HG03558 (cell line): ENCODE results near the gene DGKD.

ENCODE experiments used
- ATAC-seq: cut with Tn5 transposase; IDR thresholded peaks from one replicate; pipeline ENCODE4 v1.9.1; 2021; ENCODE audit warnings: moderate number of reproducible peaks; ENCODE audit not compliant: unreplicated experiment; ENCODE audit errors: extremely low read depth

DGKD gene, protein sequence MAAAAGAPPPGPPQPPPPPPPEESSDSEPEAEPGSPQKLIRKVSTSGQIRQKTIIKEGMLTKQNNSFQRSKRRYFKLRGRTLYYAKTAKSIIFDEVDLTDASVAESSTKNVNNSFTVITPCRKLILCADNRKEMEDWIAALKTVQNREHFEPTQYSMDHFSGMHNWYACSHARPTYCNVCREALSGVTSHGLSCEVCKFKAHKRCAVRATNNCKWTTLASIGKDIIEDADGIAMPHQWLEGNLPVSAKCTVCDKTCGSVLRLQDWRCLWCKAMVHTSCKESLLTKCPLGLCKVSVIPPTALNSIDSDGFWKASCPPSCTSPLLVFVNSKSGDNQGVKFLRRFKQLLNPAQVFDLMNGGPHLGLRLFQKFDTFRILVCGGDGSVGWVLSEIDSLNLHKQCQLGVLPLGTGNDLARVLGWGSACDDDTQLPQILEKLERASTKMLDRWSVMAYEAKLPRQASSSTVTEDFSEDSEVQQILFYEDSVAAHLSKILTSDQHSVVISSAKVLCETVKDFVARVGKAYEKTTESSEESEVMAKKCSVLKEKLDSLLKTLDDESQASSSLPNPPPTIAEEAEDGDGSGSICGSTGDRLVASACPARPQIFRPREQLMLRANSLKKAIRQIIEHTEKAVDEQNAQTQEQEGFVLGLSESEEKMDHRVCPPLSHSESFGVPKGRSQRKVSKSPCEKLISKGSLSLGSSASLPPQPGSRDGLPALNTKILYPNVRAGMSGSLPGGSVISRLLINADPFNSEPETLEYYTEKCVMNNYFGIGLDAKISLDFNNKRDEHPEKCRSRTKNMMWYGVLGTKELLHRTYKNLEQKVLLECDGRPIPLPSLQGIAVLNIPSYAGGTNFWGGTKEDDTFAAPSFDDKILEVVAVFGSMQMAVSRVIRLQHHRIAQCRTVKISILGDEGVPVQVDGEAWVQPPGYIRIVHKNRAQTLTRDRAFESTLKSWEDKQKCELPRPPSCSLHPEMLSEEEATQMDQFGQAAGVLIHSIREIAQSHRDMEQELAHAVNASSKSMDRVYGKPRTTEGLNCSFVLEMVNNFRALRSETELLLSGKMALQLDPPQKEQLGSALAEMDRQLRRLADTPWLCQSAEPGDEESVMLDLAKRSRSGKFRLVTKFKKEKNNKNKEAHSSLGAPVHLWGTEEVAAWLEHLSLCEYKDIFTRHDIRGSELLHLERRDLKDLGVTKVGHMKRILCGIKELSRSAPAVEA

DNA sequence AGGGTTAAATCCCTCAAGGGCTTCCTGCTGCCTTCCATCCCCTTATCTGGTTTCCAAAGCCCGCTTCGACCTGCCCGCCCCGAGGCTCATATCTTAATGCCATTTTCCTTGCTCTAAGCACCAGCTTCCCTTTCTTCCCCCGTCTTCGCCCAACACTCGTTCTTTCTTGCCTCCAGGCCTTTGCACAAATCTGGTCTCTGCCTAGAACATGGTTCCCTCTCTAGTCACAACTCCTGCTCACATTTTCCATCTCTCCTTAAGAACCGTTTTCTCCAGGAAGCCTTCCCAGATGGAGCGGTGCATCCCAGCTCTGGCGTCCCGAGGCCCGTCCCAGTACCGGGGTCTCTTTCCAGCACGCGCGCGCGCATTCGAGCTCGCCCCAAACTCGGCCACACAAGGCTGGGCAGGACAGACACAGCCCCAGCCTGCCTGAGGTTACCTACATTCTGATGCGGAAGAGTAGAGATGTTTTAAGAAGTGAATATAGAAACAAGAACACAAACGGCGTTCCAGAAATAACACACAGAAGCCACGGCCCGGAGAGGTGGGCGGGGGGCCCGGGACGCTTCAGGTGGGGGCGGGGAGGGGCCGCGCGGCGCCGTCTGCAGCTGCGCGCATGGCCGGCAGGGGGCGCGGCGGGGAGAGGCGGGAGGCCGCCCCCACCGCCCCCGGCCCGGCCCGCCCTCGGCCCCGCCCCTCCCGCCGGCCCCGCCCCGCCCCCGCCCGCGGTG, at the start of gene DGKD:
DGKD (plus strand) TSS at position 726 of the 731 bp plus-strand sequence. CDS start 25 bp downstream, outside the sequence.
- peak; percentile 17 for ATAC-seq

DNA sequence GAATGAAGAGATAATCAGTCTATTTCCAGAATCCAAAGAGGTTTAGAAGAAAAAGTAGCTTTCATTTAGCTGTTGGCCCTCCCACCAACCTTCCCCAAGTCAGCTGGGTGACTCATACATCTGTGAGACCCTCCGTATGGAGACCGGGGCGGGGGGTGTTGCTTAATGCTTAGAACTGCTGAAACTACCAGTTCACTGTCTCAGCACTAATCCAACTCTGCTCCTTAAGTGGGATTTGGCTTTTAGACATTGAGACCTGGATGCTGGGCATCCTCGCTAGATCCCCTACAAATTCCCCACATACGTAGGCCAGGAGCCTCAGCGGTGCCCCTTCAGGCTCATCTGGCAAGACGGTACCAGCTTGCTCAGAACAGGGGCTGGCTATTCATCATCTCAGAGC, 46.7 kb upstream of the DGKD start, which contains the start of gene SAG:
SAG (plus strand) TSS at position 252 of the 400 bp plus-strand sequence. CDS start 1,374 bp downstream, outside the sequence.
- ATAC-seq: no peak

DNA sequence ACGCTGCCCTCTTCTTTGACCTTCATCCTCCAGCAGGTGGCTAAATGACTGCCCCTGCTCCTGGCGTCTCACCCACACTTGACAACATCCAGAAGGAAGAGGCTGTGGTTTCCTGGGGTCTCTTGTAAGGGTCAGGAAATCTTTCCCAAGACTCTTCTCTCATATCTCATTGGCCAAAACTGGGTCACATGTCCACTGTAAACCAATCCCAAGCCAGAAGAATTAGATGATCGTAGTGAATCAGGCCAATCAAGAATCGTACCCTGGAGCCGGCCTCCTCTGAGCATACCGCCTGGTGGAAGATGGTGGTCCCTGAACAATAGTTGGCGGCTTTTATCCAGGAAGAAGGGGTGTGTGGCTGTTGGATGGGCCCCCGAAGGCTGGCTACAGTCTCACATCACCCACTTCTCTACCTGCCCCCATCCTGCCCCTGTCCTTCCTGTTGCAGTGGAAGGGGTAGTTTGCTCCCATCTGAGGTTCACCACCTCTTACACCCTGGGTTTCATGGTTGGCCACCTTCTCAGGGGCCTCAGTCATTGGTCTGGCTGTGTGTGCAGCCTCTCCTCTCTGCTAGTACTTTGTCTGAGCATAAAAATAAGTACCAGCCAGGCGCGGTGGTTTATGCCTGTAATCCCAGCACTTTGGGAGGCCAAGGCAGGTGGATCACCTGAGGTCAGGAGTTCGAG, 42.9 kb upstream of the DGKD start:
- ATAC-seq: no peak

DNA sequence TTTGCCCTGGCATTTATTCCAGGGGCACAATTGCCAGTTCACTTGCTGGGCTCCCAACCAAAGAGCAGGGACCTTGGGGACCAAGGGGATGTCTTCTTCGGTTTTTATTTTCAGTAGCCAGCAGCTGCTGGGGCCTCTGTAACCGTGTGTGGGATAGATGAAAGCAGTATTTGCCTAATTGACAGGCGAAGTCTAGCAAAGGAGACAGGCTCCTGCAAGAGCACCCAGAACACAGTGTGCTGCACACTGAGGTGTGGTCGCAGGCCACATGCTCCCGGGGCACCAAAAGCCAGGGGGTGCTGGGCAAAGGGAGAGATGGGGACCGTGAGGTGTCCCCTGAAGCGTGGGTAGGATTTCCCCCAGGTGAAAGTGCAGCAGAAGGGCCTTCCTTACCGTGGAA, 41.4 kb upstream of the DGKD start:
- no peak for ATAC-seq

DNA sequence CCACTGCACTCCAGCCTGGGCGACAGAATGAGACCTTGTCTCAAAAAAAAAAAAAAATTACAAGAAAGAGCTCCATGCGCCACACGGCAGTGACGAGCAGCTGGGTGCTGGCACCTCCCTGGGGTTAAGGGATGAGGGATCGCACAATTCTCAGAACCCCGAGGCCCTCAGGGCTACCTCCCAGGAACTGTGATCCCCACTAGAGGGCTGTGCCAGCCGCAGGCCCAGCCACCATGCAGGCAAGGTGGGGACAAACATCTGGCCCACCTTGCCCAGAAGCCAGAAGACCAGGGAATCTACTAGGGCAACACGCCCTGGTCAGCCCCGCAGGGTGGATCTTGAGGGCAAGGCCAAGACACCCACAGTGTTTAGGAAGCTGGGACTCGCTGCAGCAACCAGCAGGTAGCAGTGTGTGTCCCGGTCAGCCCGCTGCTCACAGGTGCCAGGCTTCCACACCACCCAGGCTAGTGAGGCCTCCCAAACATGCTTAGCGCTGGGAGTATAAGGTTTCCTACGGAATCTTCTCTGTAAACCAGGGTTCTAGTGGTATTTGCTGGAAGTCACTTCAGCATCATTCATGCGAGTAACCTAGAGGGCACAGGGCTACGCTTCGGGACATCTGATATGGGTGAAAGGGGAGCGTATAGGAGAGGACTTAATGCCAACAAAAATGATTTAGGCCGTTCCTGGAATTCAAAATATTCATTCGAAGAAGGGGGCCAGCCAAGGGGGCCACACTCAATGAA, 39.9 kb upstream of the DGKD start:
- ATAC-seq: no peak

DNA sequence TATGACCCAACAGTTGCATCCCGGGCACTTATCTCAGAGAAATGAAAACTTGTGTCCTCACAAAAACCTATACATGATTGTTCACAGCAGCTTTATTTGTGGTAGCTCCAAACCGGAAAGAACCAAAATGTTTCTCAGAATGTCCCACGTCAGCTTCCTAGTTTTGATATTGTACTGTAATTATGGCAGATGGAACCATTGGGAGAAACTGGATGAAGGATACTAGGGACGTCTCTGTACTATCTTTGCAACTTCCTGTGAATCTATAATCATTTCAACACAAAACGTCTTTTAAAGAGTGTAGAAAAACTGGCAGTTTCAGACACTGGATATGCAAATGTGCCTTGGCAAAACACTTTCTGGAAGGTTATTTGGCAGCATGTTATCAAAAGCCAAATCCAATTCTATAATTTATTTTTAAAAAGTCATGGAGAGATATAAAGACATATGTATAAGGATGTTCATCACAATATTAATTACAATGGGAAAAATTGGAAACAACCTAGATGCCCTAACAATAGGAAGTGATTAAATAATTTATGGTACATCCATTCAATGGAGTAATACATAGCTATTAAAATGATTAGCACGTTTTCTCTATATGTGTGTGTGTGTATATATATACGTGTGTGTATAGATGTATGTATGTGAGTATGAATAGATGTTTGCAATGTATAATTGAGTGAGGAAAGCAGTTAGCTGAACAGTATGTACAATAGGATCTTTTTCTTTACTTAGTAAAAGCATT, 36.9 kb upstream of the DGKD start:
- no peak for ATAC-seq

DNA sequence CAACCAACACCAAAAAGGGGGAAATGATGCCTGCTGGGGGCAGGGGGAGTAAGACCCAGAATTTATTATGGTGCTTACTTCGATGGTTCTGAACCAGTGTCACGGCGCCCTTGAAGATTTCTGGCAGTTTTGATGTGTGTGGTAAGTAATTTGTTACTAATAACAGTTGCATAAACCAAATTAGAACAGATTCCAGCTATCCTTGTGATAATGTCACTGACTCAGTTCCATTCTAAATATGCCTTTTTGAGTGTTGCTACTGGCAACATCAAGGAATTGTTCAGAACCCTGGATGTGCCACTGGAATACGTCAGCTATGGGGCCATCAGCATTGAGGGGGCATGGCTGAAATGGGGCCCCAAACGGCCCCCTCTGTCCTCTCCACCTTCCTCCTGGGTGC, 35.0 kb upstream of the DGKD start:
- no peak for ATAC-seq

DNA sequence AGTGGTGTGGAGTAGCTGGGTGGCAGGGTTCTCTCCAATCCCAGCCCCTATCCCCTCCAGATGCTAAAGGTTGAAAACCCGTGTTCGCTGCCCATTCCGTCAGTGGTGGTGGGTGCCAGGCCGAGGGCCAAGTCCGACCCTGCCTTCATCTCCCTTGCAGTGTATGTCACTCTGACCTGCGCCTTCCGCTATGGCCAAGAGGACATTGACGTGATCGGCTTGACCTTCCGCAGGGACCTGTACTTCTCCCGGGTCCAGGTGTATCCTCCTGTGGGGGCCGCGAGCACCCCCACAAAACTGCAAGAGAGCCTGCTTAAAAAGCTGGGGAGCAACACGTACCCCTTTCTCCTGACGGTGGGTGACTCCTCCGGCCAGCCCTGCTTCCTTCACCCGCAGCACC, 33.8 kb upstream of the DGKD start:
- no peak for ATAC-seq

DNA sequence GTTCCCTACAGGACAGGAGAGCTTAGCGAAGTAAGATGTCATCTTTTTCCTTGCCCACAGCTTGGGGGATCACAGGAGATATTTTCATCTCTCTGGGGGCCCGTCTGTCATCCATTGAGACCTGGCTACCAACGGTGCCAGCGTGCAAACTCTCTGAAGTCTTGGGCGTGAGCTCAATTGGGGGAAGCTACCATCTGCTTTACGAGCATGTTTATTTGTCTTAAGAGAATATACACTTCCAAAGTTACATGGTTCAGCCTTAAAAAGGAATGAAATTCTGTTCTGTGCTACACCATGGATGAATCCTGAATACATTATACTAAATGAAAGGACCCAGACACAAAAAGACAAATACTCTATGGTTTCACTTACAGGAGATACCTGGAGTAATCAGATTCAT, 33.1 kb upstream of the DGKD start:
- no peak for ATAC-seq

DNA sequence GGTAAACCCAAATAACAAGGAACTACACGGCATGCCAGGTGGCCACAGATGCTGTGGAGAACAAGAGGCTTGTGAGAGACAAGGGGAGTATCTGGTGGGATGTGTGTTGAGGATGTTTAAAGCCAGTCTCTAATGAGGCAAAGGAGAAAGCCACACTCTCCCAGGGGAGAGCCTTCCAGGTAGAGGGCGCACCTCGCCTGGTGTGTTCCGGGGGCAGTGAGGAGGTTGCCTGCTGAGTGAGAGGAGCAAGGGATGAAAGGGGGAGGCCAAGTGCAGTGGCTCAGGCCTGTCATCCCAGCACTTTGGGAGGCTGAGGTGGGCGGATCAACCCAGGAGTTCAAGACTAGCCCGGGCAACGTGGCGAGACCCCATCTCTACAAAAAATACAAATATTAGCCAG, 30.4 kb upstream of the DGKD start:
- ATAC-seq: no peak

DNA sequence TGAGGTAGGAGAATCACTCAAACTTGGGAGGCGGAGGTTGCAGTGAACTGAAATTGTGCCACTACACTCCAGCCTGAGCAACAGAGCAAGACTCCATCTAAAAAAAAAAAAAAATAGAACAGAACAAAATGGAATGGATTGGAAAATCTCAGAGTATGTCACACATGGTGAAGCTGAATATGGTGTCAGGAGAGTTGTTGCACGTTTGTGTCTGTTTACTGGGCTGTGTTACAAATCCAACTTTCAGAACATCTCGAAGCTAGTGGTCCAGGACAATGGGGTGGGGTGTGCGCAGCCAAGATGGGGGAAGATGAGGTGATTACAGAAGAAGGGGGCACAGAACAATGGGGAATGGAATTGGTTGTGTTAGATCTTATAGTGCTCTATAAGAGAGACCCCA, 29.0 kb upstream of the DGKD start:
- no peak for ATAC-seq

DNA sequence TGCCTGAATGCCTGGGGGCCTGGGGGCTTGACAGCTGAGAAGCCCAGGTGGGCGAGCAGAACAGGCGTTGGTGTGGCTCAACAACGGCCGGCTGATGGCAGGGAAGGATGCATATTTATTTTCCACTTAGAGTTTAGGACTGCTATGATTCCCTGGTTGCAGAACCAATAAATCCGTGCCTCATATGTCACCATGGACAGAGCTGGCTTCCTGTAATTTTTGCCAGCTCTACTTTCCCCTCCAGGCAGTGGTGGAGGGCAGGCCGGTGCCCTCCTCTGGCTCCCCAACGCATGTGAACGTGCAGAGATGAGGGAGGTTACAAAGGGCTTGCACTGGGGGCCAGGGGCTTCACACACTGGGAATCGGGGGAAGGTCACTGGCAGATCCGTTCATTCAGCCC, 28.5 kb upstream of the DGKD start:
- no peak for ATAC-seq

DNA sequence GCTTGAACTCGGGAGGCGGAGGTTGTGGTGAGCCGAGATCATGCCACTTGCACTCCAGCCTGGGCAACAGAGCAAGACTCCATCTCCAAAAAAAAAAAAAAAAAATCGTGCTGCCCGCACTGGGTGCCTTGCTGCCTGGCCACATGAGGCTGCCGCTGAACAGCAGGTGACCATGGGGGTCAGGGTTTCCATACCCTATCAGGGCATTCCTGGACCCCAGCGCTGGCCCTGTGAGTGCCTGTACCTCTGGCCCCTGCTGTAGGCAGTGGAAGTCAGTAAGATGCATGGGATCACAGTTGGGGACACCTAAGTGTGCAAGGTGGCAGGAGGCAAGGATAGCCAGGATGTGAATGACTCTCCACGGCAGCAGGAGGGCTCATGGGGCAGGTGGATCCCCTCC, 27.8 kb upstream of the DGKD start:
- ATAC-seq: no peak

DNA sequence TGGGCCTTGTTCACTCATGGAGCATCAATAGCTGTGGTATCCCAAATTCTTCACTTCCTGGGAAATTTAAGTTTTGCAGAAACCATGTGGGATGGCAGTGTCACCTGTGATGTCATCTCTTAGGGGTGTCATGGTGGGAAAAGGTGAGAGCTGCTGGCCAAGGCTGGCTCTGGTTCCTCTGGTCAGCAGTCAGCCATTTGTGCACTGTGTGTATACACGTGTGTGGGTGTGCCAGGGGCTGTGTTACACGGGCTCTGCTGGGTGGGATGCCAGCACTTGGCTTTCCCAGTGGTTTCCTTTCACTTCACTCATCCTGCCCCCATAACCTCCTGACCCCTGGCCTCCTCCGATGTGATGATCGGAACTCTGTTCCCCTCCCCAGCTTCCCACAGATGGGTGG, 25.4 kb upstream of the DGKD start:
- ATAC-seq: no peak

DNA sequence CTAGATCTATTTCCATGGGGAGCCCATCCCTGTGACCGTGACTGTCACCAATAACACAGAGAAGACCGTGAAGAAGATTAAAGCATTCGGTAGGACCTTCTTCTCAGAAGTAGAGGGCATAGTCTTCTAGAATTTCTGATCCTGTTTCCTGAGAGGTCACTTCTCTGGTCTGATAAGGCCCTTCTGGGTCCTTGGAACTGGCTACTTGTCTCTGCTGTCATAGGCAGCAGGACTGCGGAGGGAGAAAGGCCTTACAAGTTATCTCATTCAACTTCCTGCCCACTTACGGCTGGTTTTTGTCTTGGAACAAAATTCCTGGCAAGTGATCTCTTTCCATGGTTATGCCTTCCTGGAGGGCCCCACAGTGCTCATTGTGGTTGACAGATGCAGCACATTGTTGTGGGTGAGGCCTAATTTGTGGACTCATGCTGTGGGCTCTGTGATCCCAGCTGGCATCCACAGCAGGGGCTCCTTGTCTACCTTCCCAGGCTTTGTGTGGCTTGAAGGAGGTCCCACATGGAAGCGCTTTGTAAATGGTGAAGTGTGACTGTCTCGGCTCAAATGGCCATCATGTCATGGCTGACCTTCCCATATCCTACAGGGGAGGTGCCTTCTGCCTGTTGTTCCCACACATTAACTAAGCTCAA, 24.7 kb upstream of the DGKD start:
- no peak for ATAC-seq

DNA sequence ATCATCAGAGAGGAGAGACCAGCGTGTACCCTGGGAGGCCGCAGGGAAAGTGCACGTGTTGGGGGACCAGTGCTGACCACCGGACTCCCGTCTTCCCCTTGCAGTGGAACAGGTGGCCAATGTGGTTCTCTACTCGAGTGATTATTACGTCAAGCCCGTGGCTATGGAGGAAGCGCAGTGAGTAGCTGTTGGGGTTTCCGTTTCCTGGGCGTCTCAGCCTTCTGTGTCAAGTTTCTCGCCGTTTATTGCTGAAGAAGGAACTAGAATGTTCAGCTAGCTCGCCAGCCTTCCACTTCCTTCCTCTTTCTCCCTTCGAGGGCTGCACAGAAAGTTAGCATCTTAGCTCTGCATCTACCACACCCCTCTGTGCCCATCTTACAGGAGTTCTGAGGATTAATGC, 22.8 kb upstream of the DGKD start:
- ATAC-seq: no peak

DNA sequence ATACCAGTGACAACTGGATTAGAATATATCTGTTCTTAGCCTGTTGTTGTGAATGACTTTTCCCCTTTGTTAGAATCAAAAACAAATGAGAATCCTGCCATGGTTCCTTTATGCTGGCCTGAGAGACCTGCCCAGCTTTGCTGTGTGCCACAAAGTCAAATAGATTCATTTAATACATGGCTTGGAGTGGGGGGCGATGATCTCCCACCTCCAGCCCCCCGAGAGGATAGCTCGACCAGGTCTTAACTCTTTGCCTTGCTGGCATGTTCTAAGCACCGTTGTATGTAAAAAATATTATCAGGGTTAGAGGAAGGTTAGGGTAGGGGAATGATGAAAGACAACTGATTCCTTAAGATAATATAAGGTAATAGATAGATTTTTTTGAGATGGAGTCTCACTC, 22.2 kb upstream of the DGKD start:
- no peak for ATAC-seq

DNA sequence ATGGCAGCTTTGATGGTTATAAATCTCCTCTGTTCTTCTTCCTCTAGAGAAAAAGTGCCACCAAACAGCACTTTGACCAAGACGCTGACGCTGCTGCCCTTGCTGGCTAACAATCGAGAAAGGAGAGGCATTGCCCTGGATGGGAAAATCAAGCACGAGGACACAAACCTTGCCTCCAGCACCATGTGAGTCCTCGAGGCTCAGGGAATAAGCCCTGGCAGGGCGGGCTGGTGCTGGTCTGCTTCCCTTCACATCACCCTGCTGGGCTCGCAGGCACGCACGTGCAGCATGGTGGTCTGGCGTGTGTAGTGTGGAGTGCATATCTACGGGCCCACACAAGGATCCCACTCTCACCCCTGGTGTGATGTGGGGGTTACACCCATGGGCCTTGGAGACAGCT, 19.4 kb upstream of the DGKD start:
- no peak for ATAC-seq
